SK-N-SH treated with all-trans-retinoic acid at 6 μM for 48 hours (cell line): ENCODE data around the gene MMP24.

Experiments
- ARNTL ChIP-seq: fragments of 450-650 bp; formaldehyde crosslinking; IDR thresholded peaks from 2 replicates; pipeline ENCODE4 v1.5.0; 2020; ENCODE audit warnings: low read depth, mild to moderate bottlenecking, moderate library complexity, borderline replicate concordance
- RARB ChIP-seq: fragments of 250-450 bp; sonication (Bioruptor Pico); IDR thresholded peaks from 2 replicates; pipeline ENCODE4 v1.8.0; 2021; ENCODE audit warnings: mild to moderate bottlenecking, moderate library complexity
- ZC3H10 ChIP-seq: fragments of 250-450 bp; sonication (Bioruptor Pico); IDR thresholded peaks from 2 replicates; pipeline ENCODE4 v1.5.1; 2021; ENCODE audit warnings: mild to moderate bottlenecking, moderate library complexity
- ZFP3 ChIP-seq: fragments of 250-450 bp; sonication (Bioruptor Pico); IDR thresholded peaks from 2 replicates; pipeline ENCODE4 v1.5.0; 2020; ENCODE audit warnings: mild to moderate bottlenecking, moderate library complexity

DNA sequence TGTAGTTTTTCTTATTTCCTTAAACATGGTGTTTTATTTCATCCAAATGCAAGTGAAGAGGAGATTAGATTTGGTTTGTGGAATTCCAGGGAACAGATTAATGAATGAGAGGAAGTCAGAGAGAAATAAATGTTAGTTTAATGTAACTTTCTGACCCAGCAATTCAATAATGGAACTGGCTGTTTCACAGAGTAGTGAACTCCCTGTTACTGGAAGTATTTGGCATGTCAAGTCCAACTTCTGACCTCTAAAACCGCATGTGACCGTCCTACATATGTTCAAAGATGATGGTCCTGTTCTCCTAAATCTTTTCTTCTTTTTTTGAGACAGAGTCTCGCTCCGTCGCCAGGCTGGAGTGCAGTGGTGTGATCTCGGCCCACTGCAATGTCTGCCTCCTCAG lies 35.9 kb upstream of the MMP24 start:
- TF ChIP-seq RARB (CRISPR knock-in tag) (no peak), ARNTL (CRISPR knock-in tag) (no peak), ZC3H10 (CRISPR knock-in tag) (no peak), ZFP3 (CRISPR knock-in tag) (no peak)
